ENCODE data around the gene KIAA1755.

DNA sequence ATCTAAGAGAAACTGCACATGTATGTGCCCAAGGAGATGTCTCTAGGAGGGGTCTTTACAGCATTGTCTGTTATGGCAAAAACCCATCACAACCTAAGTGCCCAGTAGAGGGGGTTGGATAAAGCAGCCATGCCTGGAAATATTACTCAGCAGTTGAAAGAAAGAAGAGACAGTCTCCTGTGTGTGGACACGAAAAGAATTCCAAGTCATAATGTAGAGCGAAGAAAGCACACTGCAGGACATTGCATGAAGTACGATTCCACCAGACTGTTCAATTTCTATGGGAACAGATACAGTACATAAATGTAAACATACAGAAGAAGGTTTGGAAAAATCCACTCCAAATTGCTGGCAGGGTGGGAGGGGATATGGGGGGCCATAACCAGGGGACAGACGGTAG, 88.1 kb downstream of the KIAA1755 start:
- TF ChIP-seq, protein P1, sequence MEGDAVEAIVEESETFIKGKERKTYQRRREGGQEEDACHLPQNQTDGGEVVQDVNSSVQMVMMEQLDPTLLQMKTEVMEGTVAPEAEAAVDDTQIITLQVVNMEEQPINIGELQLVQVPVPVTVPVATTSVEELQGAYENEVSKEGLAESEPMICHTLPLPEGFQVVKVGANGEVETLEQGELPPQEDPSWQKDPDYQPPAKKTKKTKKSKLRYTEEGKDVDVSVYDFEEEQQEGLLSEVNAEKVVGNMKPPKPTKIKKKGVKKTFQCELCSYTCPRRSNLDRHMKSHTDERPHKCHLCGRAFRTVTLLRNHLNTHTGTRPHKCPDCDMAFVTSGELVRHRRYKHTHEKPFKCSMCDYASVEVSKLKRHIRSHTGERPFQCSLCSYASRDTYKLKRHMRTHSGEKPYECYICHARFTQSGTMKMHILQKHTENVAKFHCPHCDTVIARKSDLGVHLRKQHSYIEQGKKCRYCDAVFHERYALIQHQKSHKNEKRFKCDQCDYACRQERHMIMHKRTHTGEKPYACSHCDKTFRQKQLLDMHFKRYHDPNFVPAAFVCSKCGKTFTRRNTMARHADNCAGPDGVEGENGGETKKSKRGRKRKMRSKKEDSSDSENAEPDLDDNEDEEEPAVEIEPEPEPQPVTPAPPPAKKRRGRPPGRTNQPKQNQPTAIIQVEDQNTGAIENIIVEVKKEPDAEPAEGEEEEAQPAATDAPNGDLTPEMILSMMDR (IDR thresholded peaks at IDR 0.05; ENCODE audit: insufficient read depth, low read depth, low read length): peak; percentile 35
- TF ChIP-seq EZH2 (IDR thresholded peaks at IDR 0.05; ENCODE audit: insufficient read depth, low read length): no peak

Data from astrocyte (in vitro differentiated cells and primary cell).